K562 (cell line): ENCODE measurements around the gene COQ4. TPM values are rescaled to one million over a fixed set of nuclear protein-coding genes. Genes with fewer than 3 reads are reported as not detected.
A peak's percentile ranks its signal among the peaks of the same experiment; 100 is the strongest.

ENCODE experiments used
- HEY1 ChIP-seq: fragments of 250-450 bp; sonication (Bioruptor Pico); IDR thresholded peaks from 2 replicates; pipeline ENCODE4 v1.5.0; 2020; ENCODE audit warnings: mild to moderate bottlenecking, moderate library complexity, borderline replicate concordance
- MAFF ChIP-seq: IDR thresholded peaks from 2 replicates; pipeline ENCODE4 v1.6.1; 2012; ENCODE audit warnings: low read length, improper control_type of control experiment
- NEUROD1 ChIP-seq: fragments of 150-350 bp; IDR thresholded peaks from 2 replicates; pipeline ENCODE4 v1.6.1; 2014; ENCODE audit warnings: borderline replicate concordance, low read length, low read depth; ENCODE audit not compliant: partially characterized antibody
- POLR2G ChIP-seq: fragments of 200-400 bp; formaldehyde crosslinking; IDR thresholded peaks from 2 replicates; pipeline ENCODE4 v1.6.1; 2017; ENCODE audit warnings: low read depth, mild to moderate bottlenecking, antibody characterized with exemption, low read length, moderate library complexity
- RB1 ChIP-seq: fragments of 450-650 bp; IDR thresholded peaks from 2 replicates; pipeline ENCODE4 v1.6.1; 2017; ENCODE audit warnings: low read depth, mild to moderate bottlenecking
- TCFL5 ChIP-seq: fragments of 250-450 bp; sonication (Bioruptor Pico); conservative IDR thresholded peaks from 2 replicates; pipeline ENCODE4 v1.6.1; 2021; ENCODE audit warnings: mild to moderate bottlenecking, moderate library complexity, matching md5 sums
- TGIF2 ChIP-seq: sonication (generic); formaldehyde crosslinking; IDR thresholded peaks from 2 replicates; pipeline ENCODE4 v1.8.1; 2022; ENCODE audit warnings: mild to moderate bottlenecking, missing genetic modification reagents, moderate library complexity
- YBX1 ChIP-seq: fragments of 450-650 bp; IDR thresholded peaks from 2 replicates; pipeline ENCODE4 v1.7.1; 2016; ENCODE audit warnings: mild to moderate bottlenecking
- ZNF239 ChIP-seq: fragments of 250-450 bp; sonication (Bioruptor Pico); IDR thresholded peaks from 2 replicates; pipeline ENCODE4 v1.4.0; 2020; ENCODE audit warnings: mild to moderate bottlenecking
- ZNF695 ChIP-seq: fragments of 450-650 bp; formaldehyde crosslinking; IDR thresholded peaks from 2 replicates; pipeline ENCODE4 v1.4.0; 2020; ENCODE audit warnings: mild to moderate bottlenecking, moderate library complexity
- polyA plus RNA-seq, 8 experiments: library from polyadenylated mRNA; depleted of rRNA in 4 of 8; stranded (reverse) in 5 of 8; unstranded in 3 of 8; fragments of >200 nt; fragmentation: Nextera tagmentation in 2 of 8; fragmentation: Illumina TruSeq in 1 of 8; extraction: Ambion mirVana in 2 of 8; extraction: Trizol in 1 of 8; gene quantifications; 2 replicates each; pipeline versions ENCODE4 v1.2.1 to v1.2.3, GENCODE V29; 2011 to 2014; ENCODE audit warnings: inconsistent platforms in 1 of 8, missing spikeins in 1 of 8
- total RNA-seq, 7 experiments: library from RNA; depleted of rRNA in 6 of 7; stranded (reverse); fragments of >200 nt in 6 of 7; fragmentation: Illumina TruSeq in 2 of 7; extraction: Trizol in 2 of 7; gene quantifications; 2 replicates each; pipeline versions ENCODE4 v1.2.1 to v1.2.3, GENCODE V29; 2011 to 2021; ENCODE audit warnings: low replicate concordance in 1 of 7
- TF ChIP-seq, protein P1 (sequence below): fragments of 200-800 bp; sonication (Bioruptor generic); IDR thresholded peaks from 2 replicates; pipeline ENCODE4 v1.6.1; 2016; ENCODE audit warnings: missing genetic modification characterization, missing compliant biosample characterization
- TF ChIP-seq, protein P2 (sequence below): sonication (generic); formaldehyde crosslinking; IDR thresholded peaks from 2 replicates; pipeline ENCODE4 v1.8.1; 2023; ENCODE audit warnings: mild to moderate bottlenecking, missing genetic modification reagents
- TF ChIP-seq, protein P3 (sequence below): fragments of 250-450 bp; sonication (Bioruptor Pico); IDR thresholded peaks from 2 replicates; pipeline ENCODE4 v1.8.0; 2022; ENCODE audit warnings: inconsistent platforms, mild to moderate bottlenecking, moderate library complexity, borderline replicate concordance
- TF ChIP-seq, protein P4 (sequence below): fragments of 250-450 bp; sonication (Bioruptor Pico); IDR thresholded peaks from 2 replicates; pipeline ENCODE4 v1.4.0; 2020
- TF ChIP-seq, protein P5 (sequence below): fragments of 200-400 bp; formaldehyde crosslinking; IDR thresholded peaks from 2 replicates; pipeline ENCODE4 v1.6.1; 2017; ENCODE audit warnings: mild to moderate bottlenecking, low read depth, low read length, moderate library complexity

The COQ4 gene
- total and polyA plus RNA-seq, 9 of the 15 experiments (the other 6 are each of a cell fraction or from before 2014, with no cell fraction given), result 9.1 to 135 (median 67.2) TPM

DNA sequence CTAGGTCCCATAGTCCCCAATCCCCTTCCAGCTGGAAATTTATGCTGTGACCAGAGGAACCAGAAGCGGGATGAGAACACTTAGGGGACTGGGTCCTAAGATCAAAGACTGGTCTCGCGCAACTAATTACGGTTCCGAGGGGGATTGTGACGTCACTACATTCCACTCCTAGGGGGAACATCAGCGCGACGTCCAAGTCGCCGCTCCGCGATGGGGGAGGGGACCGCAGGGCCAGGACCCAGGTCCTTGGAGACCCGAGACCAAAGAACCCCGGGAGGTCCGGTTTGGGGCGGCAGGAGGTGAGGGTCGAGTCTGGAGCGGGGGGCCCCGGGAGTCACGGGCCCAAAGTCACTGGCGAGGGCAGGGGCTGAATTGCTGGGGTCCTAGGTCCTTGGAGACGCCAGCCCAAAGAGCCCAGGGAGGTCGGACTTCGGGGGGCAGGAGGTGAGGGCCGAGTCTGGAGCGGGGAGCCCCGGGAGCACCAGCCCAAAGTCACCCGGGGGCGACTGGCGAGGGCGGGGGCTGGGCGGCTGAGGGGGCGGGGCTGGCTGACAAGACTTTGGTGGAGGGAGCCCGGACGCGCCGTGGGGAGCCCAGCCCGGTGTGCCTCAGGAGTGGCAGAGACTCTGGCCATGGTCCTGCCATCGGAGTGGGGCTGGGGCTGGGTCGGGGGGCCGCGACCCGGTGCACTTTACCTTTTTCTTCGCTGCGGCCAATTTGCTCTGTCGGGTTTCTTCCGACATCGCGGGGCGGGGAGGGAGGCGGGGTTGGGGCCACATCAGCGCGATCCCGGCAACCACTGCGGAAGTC is 47.2 kb upstream of the COQ4 start, which contains the start of gene GOLGA2 (continued):
- TF ChIP-seq, protein P1, sequence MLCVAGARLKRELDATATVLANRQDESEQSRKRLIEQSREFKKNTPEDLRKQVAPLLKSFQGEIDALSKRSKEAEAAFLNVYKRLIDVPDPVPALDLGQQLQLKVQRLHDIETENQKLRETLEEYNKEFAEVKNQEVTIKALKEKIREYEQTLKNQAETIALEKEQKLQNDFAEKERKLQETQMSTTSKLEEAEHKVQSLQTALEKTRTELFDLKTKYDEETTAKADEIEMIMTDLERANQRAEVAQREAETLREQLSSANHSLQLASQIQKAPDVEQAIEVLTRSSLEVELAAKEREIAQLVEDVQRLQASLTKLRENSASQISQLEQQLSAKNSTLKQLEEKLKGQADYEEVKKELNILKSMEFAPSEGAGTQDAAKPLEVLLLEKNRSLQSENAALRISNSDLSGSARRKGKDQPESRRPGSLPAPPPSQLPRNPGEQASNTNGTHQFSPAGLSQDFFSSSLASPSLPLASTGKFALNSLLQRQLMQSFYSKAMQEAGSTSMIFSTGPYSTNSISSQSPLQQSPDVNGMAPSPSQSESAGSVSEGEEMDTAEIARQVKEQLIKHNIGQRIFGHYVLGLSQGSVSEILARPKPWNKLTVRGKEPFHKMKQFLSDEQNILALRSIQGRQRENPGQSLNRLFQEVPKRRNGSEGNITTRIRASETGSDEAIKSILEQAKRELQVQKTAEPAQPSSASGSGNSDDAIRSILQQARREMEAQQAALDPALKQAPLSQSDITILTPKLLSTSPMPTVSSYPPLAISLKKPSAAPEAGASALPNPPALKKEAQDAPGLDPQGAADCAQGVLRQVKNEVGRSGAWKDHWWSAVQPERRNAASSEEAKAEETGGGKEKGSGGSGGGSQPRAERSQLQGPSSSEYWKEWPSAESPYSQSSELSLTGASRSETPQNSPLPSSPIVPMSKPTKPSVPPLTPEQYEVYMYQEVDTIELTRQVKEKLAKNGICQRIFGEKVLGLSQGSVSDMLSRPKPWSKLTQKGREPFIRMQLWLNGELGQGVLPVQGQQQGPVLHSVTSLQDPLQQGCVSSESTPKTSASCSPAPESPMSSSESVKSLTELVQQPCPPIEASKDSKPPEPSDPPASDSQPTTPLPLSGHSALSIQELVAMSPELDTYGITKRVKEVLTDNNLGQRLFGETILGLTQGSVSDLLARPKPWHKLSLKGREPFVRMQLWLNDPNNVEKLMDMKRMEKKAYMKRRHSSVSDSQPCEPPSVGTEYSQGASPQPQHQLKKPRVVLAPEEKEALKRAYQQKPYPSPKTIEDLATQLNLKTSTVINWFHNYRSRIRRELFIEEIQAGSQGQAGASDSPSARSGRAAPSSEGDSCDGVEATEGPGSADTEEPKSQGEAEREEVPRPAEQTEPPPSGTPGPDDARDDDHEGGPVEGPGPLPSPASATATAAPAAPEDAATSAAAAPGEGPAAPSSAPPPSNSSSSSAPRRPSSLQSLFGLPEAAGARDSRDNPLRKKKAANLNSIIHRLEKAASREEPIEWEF, result no peak
- TF ChIP-seq, protein P2, sequence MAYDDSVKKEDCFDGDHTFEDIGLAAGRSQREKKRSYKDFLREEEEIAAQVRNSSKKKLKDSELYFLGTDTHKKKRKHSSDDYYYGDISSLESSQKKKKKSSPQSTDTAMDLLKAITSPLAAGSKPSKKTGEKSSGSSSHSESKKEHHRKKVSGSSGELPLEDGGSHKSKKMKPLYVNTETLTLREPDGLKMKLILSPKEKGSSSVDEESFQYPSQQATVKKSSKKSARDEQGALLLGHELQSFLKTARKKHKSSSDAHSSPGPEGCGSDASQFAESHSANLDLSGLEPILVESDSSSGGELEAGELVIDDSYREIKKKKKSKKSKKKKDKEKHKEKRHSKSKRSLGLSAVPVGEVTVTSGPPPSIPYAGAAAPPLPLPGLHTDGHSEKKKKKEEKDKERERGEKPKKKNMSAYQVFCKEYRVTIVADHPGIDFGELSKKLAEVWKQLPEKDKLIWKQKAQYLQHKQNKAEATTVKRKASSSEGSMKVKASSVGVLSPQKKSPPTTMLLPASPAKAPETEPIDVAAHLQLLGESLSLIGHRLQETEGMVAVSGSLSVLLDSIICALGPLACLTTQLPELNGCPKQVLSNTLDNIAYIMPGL (CRISPR knock-in tag), result peak; percentile 78; the same call in 1 of the 2 replicates
- TF ChIP-seq NEUROD1, result peak; percentile 56
- TF ChIP-seq YBX1, result no peak
- TF ChIP-seq POLR2G, result no peak
- TF ChIP-seq TCFL5, result 0 out of 2 replicates have a peak, but pooled peaks have one; percentile 52
- TF ChIP-seq, protein P3, sequence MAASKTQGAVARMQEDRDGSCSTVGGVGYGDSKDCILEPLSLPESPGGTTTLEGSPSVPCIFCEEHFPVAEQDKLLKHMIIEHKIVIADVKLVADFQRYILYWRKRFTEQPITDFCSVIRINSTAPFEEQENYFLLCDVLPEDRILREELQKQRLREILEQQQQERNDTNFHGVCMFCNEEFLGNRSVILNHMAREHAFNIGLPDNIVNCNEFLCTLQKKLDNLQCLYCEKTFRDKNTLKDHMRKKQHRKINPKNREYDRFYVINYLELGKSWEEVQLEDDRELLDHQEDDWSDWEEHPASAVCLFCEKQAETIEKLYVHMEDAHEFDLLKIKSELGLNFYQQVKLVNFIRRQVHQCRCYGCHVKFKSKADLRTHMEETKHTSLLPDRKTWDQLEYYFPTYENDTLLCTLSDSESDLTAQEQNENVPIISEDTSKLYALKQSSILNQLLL (CRISPR knock-in tag), result no peak
- TF ChIP-seq MAFF, result no peak
- 0 out of 2 replicates have a peak, but pooled peaks have one; percentile 5 for TF ChIP-seq ZNF239 (CRISPR knock-in tag)
- no peak for TF ChIP-seq HEY1 (CRISPR knock-in tag)
- TF ChIP-seq, protein P4, sequence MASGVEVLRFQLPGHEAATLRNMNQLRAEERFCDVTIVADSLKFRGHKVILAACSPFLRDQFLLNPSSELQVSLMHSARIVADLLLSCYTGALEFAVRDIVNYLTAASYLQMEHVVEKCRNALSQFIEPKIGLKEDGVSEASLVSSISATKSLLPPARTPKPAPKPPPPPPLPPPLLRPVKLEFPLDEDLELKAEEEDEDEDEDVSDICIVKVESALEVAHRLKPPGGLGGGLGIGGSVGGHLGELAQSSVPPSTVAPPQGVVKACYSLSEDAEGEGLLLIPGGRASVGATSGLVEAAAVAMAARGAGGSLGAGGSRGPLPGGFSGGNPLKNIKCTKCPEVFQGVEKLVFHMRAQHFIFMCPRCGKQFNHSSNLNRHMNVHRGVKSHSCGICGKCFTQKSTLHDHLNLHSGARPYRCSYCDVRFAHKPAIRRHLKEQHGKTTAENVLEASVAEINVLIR (CRISPR knock-in tag), result peak; percentile 84
- TF ChIP-seq, protein P5, sequence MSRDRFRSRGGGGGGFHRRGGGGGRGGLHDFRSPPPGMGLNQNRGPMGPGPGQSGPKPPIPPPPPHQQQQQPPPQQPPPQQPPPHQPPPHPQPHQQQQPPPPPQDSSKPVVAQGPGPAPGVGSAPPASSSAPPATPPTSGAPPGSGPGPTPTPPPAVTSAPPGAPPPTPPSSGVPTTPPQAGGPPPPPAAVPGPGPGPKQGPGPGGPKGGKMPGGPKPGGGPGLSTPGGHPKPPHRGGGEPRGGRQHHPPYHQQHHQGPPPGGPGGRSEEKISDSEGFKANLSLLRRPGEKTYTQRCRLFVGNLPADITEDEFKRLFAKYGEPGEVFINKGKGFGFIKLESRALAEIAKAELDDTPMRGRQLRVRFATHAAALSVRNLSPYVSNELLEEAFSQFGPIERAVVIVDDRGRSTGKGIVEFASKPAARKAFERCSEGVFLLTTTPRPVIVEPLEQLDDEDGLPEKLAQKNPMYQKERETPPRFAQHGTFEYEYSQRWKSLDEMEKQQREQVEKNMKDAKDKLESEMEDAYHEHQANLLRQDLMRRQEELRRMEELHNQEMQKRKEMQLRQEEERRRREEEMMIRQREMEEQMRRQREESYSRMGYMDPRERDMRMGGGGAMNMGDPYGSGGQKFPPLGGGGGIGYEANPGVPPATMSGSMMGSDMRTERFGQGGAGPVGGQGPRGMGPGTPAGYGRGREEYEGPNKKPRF, result no peak
- TF ChIP-seq TGIF2 (CRISPR knock-in tag), result no peak
- no peak for TF ChIP-seq RB1
- 0 out of 2 replicates have a peak, but pooled peaks have one; percentile 26 for TF ChIP-seq ZNF695
